Measurements from ENCODE around the gene NCOA1.

GRCh38 chr2:24761866-24762265 is 270.8 kb downstream of the NCOA1 start:
- TF ChIP-seq POLR2AphosphoS5 (IDR thresholded peaks at IDR 0.05; ENCODE audit: low read depth, low read length): no peak
- TF ChIP-seq POLR2A (IDR thresholded peaks at IDR 0.05; ENCODE audit: low read depth, low read length): no peak
- no peak for TF ChIP-seq TAF1 (IDR thresholded peaks at IDR 0.05; ENCODE audit: low read depth, low read length)
- no peak for TF ChIP-seq PAX5 (IDR thresholded peaks at IDR 0.05; ENCODE audit: insufficient read depth, low read length, severe bottlenecking)
- no peak for TF ChIP-seq SPI1 (IDR thresholded peaks at IDR 0.05; ENCODE audit: low read depth, low read length)

Data from GM12891 (cell line).